Endometrium (tissue), 2 donors: Measurements from ENCODE around the gene ARIH1.
"Not testable (repeated sequence)": the region's sequence is repeated elsewhere in the genome, so short reads cannot be mapped to it uniquely, and the experiment has no call there.

Source experiments
- FAIRE-seq: peaks from 2 replicates; lab custom pipeline; 2012; peaks lifted over from hg19 to GRCh38; lab: Jason Lieb, UNC
- donor health status: control.
- donor health status: control.

The ARIH1 gene

DNA sequence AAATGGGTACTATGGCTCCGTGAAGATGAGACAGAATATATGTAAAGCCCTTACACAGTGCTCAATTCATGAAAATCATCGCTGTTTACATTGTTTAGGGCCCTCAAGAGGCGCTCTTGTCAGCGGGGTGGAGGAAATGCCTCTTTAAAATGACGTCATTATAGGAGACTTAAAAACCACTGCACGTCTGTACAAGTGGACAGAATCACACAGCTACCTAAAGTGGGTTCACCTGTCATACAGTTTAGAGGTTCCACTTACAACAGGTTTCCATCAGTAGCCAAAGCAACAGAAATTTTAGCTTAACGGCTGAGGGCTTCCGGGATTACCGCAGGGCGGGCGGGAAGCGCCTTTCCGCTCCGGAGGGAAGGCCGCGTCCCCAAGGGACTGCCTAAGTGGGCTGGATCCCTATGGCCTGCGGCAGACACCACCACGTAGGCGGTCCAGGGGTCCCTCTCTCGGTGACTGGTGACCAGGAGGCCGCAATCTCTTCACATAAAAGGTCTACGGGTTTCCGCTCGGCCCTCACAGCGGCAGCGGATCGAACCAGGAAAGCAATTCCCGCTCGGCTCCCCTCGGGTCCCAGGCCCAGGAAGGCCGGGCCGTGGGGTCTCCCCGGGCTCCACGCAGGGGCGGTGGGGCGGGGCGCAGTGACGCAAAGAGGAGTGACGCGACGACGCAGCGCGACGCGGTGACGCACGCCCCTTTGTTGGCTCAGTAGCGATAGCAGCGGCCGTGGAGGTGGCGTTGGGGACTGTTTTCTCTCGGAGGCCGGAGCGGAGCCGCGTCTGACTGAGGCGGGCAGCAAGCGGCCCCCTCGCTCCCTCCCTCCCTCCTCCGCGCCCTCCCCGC, at the start of gene ARIH1:
TSS of gene ARIH1 (plus strand) at position 717 of the 852 bp plus-strand sequence. CDS start 310 bp downstream, outside the sequence.
- no peak for FAIRE-seq

DNA sequence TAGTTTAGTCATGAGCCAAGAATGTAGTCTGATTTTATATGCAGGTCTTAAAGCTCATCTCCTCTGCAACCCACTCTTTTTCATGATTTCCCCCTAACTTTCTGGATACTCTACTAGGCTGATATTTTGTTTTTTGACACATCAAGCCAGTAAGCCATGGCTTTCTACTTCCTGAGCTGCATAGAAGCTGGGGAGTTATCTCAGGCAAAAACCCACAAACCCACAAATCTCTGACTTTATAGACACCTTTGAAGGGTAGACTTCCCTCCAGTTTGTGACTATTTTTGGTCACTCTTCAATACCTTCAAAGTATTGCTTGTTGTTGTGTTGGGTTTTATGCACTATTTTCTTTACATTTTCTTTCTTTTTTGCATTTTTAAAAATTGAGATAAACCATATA, 47.4 kb upstream of the ARIH1 start:
- FAIRE-seq: no peak

DNA sequence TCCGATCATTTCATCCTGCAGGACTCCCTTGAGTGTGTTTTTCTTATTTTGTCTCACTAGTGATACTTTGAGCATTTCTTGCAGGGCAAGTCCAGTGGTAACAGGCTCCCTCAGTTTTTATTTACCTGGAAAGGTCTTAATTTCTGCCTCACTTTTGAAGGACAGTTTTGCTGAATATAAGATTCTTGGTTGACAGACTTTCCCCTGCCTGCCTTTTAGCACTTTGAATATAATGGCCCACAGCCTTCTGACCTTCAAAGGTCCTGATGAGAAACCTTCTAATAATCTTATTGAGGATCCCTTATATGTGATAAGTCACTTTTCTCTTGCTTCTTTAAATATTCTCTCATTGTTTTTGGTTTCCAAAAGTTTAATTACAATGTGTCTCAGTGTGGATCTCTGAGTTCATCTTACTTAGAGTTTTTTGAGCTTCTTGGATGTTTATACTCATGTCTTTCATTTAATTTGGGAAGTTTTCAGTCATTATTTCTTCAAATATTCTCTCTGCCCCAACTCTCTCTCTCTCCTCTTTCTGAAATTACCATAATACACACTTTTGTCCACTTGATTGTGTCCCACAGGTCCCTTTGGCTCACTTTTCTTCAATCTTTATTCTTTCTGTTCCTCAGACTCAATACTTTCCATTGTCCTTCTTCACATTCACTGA, 36.3 kb upstream of the ARIH1 start:
- no peak for FAIRE-seq

DNA sequence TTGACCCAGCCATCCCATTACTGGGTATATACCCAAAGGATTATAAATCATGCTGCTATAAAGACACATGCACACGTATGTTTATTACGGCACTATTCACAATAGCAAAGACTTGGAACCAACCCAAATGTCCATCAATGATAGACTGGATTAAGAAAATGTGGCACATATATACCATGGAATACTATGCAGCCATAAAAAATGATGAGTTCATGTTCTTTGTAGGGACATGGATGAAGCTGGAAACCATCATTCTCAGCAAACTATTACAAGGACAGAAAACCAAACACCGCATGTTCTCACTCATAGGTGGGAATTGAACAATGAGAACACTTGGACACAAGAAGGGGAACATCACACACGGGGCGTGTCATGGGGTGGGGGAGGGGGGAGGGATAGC, 31.3 kb upstream of the ARIH1 start:
- not testable (repeated sequence) for FAIRE-seq

DNA sequence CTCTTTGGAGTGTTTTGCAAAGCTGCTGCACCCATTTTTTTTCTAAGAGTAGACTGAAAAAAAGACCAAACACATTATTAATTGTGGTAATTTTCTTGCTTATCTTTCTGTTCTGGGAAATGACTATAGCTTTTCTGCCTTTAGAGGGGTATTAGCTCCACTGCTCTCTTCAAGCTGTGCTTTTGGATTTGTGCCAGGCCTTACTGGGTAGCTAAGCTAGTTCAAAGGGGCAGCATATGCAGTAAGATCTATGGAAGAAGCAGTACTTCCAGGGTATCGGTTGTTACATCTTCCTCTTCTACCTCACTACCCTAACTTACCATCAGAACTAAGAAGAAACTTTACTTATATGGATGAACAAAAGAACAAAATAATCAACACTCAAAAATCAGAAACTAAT, 28.7 kb upstream of the ARIH1 start:
- no peak for FAIRE-seq

- FAIRE-seq: no peak
Measured at GRCh38 chr15:72450805-72451204, 23.3 kb upstream of the ARIH1 start.

DNA sequence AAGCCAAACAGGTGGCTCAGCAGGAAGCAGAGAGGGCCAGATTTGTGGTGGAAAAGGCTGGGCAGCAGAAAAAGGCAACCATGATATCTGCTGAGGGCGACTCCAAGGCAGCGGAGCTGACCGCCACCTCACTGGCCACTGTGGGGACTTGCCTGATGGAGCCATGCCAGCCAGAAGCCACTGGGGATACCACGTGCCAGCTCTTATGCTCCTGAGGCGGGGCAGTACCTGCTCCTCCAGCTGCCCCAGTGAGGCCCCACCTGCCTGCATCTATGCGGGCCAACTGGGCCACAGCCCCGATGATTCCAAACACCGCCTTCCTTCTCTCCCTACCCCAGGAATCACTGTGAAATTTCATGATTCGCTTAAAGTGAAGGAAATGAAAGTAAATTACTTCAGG, 22.9 kb upstream of the ARIH1 start:
- FAIRE-seq: no peak

- FAIRE-seq: no peak
Measured at GRCh38 chr15:72456684-72457083, 17.4 kb upstream of the ARIH1 start.

DNA sequence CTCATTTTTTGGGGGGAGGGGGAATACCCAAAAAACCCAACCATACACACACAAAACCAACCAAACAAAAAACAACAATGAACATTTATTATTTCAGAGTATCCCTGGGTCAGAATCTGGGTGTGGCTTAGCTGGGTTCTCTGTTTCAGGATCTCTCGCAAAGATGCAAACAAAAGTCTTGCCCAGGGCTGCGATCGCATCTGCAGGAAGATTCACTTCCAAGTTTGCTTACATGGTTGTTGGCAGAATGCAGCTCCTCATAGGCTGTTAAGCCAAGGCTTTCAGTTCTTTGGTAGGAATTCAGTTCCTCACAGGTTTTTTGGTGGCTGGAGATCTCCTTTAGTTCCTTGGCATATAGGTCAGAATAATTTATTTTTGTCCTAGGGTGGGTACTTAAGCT, 13.7 kb upstream of the ARIH1 start:
- FAIRE-seq: no peak

DNA sequence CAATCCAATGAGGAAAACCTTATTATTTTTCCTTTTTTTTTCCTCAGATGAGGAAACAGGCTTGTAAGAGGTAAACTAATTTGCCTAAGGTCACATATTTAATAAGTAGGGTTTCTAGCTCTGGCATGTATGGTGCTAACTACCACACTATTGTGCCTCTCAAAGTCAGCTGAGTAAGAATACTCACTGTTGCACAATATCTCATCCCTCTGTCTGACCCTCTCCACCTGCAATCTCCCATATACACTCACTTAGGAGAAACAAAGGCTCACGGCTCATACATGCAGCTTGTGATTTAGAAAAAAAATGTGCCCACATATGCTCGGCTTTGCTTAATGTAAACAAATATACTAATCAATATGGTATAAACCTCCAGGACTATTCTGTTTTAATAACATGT, 10.4 kb upstream of the ARIH1 start:
- no peak for FAIRE-seq

- FAIRE-seq: no peak
Measured at GRCh38 chr15:72464251-72464650, 9.9 kb upstream of the ARIH1 start.

- no peak for FAIRE-seq
Measured at GRCh38 chr15:72468103-72468502, 6.0 kb upstream of the ARIH1 start.

GRCh38 chr15:72472992-72473610, 1.0 kb upstream of the ARIH1 start:
- FAIRE-seq: no peak

DNA sequence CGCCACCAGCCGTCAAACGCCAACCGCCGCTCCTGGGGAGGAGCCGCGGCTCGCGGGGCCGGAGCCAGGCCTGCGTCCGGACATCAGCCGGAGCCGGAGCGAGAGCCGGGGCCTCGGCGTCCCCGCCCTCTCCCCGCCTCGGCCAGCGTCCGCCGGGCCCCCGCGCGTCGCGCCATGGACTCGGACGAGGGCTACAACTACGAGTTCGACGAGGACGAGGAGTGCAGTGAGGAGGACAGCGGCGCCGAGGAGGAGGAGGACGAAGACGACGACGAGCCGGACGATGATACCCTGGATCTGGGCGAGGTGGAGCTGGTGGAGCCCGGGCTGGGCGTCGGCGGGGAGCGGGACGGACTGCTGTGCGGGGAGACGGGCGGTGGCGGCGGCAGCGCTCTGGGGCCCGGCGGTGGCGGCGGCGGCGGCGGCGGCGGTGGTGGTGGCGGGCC, 359 bp downstream of the ARIH1 start:
- no peak for FAIRE-seq

DNA sequence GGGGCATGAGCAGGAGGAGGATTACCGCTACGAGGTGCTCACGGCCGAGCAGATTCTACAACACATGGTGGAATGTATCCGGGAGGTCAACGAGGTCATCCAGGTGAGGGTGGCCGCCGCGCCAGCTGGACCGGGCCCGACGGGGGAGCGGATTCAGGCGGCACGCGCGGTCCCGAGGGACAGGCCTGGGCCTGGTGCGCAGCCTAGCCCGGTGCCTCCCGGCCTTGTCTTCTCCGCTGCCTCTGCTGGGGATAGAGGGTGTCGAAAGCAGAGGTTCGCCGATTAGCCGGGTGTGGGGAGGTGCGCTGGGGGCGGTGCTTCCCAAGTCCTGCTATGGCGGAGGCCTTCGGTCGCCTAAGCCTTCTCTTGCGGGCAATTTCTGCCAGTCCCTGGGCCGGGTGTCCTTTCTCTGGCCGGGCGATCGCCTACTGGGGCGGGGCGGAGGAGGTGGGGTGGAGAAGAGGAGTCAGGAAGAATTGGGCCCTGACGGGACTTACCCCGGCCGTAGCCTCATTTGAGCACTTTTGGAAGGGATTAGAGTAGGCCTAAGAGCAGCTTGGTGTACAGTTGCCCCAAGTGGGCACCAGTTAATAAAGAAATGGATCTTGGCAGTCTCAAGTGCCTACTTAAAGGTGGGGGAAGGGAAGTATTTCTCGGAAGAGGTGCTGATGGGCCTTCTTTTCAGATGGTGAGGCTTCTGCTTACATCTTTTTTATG, 940 bp downstream of the ARIH1 start:
- no peak for FAIRE-seq

DNA sequence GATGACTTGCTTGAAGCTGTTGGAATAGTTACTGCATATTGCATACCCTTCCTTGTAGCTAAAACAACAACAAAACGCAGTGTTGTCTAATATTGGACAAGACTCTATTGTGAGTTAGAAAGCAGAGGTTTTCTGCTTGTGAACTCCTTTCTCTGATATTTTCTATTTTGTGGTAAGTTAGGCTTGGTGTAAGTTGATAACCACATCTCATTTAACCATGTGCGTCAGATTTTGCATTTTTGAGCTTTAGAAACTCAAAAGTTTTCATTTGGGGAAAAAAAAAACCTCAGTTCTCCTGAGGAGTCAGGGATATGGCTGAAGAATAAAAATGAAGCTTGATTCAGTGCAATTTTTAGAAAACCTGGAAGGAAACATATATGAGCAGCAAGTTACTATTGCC, 1.5 kb downstream of the ARIH1 start:
- no peak for FAIRE-seq

GRCh38 chr15:72476330-72476729, 2.2 kb downstream of the ARIH1 start:
- not testable (repeated sequence) for FAIRE-seq

GRCh38 chr15:72481015-72481659, 7.0 kb downstream of the ARIH1 start:
- FAIRE-seq: no peak

GRCh38 chr15:72482275-72482674, 8.1 kb downstream of the ARIH1 start:
- no peak for FAIRE-seq

- FAIRE-seq: no peak
Measured at GRCh38 chr15:72483279-72483678, 9.1 kb downstream of the ARIH1 start.

GRCh38 chr15:72486144-72486543, 12.0 kb downstream of the ARIH1 start:
- no peak for FAIRE-seq
